ENCODE results near the gene QSOX2.

Gene QSOX2

DNA sequence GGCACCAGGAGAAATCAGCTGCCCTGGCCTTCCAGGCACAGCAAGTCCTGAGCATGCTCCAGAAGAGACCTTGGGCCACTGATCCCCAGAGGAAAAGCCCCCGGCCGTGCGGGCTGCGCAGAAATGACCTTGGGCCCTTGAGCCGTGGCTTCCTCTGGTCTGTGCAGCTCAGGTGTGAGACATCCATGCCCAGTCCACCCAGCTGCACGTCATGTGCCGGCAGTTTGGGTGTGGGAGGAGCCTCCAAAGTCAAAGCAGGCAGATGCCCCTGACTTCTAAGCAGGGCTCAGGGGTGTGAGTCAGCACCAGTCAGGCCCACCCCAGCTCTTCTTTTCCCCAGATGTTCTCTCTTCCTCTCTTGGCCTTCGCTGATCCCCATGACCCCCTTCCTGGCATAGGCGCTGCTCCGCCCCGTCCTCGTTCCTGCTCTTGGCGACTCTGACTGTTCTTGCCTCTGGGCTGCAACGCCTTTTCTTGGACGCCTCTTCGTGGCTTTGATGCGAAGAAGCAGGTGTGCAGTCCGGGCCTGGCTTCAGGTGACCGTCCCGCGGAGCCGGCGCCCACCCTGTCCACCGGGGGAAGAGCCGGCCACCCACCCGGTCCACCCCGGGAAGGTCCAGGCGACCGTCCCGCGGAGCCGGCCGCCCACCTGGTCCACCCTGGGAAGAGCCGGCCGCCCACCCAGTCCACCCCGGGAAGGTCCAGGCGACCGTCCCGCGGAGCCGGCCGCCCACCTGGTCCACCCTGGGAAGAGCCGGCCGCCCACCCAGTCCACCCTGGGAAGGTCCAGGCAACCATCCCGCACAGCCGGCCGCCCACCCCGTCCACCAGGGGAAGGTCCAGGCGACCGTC is 5.9 kb upstream of the QSOX2 start:
- H3K4me1 ChIP-seq (ENCODE audit: control insufficient read depth in 2 of 2, insufficient read depth in 2 of 2, low read length in 2 of 2), result no peaks in the 10 kb centered on the region
- peaks cover 2 to 16% of the 10 kb centered on the region in 2 donors for H3K27me3 ChIP-seq (ENCODE audit: control insufficient read depth in 2 of 2, insufficient read depth in 2 of 2, low read length in 2 of 2)
- H3K27ac ChIP-seq (ENCODE audit: low read depth in 2 of 2, low read length in 2 of 2), result no peak overlapping the region
- H3K36me3 ChIP-seq (ENCODE audit: control insufficient read depth in 2 of 2, insufficient read depth in 2 of 2, low read length in 2 of 2), result no peaks in the 10 kb centered on the region
- H3K4me3 ChIP-seq (ENCODE audit: low read length in 2 of 2), result no peak overlapping the region
- H3K9me3 ChIP-seq (ENCODE audit: control insufficient read depth in 2 of 2, low read length in 2 of 2), result no peaks in the 10 kb centered on the region
- H3K9ac ChIP-seq (ENCODE audit: low read depth in 1 of 2, low read length in 2 of 2), result no peak overlapping the region

DNA sequence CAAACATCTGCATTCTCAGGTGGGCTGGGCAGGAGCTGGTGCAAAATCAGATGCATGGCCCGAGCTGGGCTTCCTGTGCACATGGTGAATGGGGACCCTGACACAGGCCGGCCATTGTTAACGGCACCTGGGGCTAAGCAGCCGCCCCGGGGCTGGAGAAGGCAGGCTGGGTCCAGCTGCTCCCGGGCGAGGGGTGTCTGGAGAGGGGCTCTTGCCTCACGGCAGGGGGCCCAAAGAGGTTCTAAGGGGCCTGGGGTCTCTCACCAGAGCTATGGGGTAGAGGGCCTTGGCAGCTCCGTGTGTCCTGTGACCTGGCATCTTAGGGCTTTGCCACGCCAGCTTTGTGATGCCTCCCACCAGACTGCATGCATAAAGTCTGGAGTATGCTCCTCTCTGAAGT is 5.1 kb upstream of the QSOX2 start:
- H3K36me3 ChIP-seq (ENCODE audit: control insufficient read depth in 2 of 2, insufficient read depth in 2 of 2, low read length in 2 of 2), result no peaks in the 10 kb centered on the region
- peaks cover 2 to 16% of the 10 kb centered on the region in 2 donors for H3K27me3 ChIP-seq (ENCODE audit: control insufficient read depth in 2 of 2, insufficient read depth in 2 of 2, low read length in 2 of 2)
- H3K4me1 ChIP-seq (ENCODE audit: control insufficient read depth in 2 of 2, insufficient read depth in 2 of 2, low read length in 2 of 2), result no peaks in the 10 kb centered on the region
- H3K4me3 ChIP-seq (ENCODE audit: low read length in 2 of 2), result no peak overlapping the region
- no peak overlapping the region for H3K27ac ChIP-seq (ENCODE audit: low read depth in 2 of 2, low read length in 2 of 2)
- H3K9ac ChIP-seq (ENCODE audit: low read depth in 1 of 2, low read length in 2 of 2), result no peak overlapping the region
- H3K9me3 ChIP-seq (ENCODE audit: control insufficient read depth in 2 of 2, low read length in 2 of 2), result no peaks in the 10 kb centered on the region

- H3K27me3 ChIP-seq (ENCODE audit: control insufficient read depth in 2 of 2, insufficient read depth in 2 of 2, low read length in 2 of 2), result peaks cover 2 to 16% of the 10 kb centered on the region in 2 donors
- no peak overlapping the region for H3K4me3 ChIP-seq (ENCODE audit: low read length in 2 of 2)
- H3K36me3 ChIP-seq (ENCODE audit: control insufficient read depth in 2 of 2, insufficient read depth in 2 of 2, low read length in 2 of 2), result no peaks in the 10 kb centered on the region
- H3K4me1 ChIP-seq (ENCODE audit: control insufficient read depth in 2 of 2, insufficient read depth in 2 of 2, low read length in 2 of 2), result peaks cover 2 to 3% of the 10 kb centered on the region in 2 donors
- H3K27ac ChIP-seq (ENCODE audit: low read depth in 2 of 2, low read length in 2 of 2), result no peak overlapping the region
- no peaks in the 10 kb centered on the region for H3K9me3 ChIP-seq (ENCODE audit: control insufficient read depth in 2 of 2, low read length in 2 of 2)
- no peak overlapping the region for H3K9ac ChIP-seq (ENCODE audit: low read depth in 1 of 2, low read length in 2 of 2)
These were observed 4.4 kb upstream of the QSOX2 start for GRCh38 chr9:136249877-136250559.

GRCh38 chr9:136248951-136249876 is 3.6 kb upstream of the QSOX2 start:
- H3K27me3 ChIP-seq (ENCODE audit: control insufficient read depth in 2 of 2, insufficient read depth in 2 of 2, low read length in 2 of 2), result peaks cover 2 to 16% of the 10 kb centered on the region in 2 donors
- no peak overlapping the region for H3K4me3 ChIP-seq (ENCODE audit: low read length in 2 of 2)
- H3K9ac ChIP-seq (ENCODE audit: low read depth in 1 of 2, low read length in 2 of 2), result no peak overlapping the region
- no peaks in the 10 kb centered on the region for H3K36me3 ChIP-seq (ENCODE audit: control insufficient read depth in 2 of 2, insufficient read depth in 2 of 2, low read length in 2 of 2)
- peaks cover 8 to 10% of the 10 kb centered on the region in 2 donors for H3K4me1 ChIP-seq (ENCODE audit: control insufficient read depth in 2 of 2, insufficient read depth in 2 of 2, low read length in 2 of 2)
- no peaks in the 10 kb centered on the region for H3K9me3 ChIP-seq (ENCODE audit: control insufficient read depth in 2 of 2, low read length in 2 of 2)
- no peak overlapping the region for H3K27ac ChIP-seq (ENCODE audit: low read depth in 2 of 2, low read length in 2 of 2)

- Histone ChIP-seq H3K9me3 (ENCODE audit: control insufficient read depth in 2 of 2, low read length in 2 of 2) (no peaks in the 10 kb centered on the region), H3K9ac (ENCODE audit: low read depth in 1 of 2, low read length in 2 of 2) (no peak overlapping the region), H3K36me3 (ENCODE audit: control insufficient read depth in 2 of 2, insufficient read depth in 2 of 2, low read length in 2 of 2) (no peaks in the 10 kb centered on the region), H3K27ac (ENCODE audit: low read depth in 2 of 2, low read length in 2 of 2) (no peak overlapping the region), H3K27me3 (ENCODE audit: control insufficient read depth in 2 of 2, insufficient read depth in 2 of 2, low read length in 2 of 2) (peaks cover 2 to 16% of the 10 kb centered on the region in 2 donors), H3K4me3 (ENCODE audit: low read length in 2 of 2) (no peak overlapping the region), H3K4me1 (ENCODE audit: control insufficient read depth in 2 of 2, insufficient read depth in 2 of 2, low read length in 2 of 2) (peaks cover 8 to 15% of the 10 kb centered on the region in 2 donors)
These were observed 2.5 kb upstream of the QSOX2 start for GRCh38 chr9:136247947-136248637.

DNA sequence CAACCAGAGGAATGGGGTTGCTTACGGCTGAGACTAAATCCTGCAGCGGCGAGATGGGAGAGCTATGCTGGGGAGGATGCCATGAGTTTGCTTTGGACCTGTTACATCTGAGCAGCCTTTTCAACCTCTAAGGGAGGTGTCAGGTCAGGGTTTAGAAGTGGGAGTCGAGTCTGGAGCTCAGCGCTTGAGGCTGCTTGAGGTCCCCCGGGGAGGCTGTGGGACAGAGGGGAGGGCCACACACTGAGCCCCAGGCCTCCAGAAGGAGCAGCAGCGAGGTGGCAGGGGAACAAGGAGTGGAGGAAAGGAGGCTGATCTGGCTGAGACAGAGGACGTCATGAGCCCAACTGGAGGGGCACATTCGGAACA is 1.9 kb upstream of the QSOX2 start:
- Histone ChIP-seq H3K9ac (ENCODE audit: low read depth in 1 of 2, low read length in 2 of 2) (no peak overlapping the region), H3K27ac (ENCODE audit: low read depth in 2 of 2, low read length in 2 of 2) (no peak overlapping the region), H3K27me3 (ENCODE audit: control insufficient read depth in 2 of 2, insufficient read depth in 2 of 2, low read length in 2 of 2) (peaks cover 2 to 16% of the 10 kb centered on the region in 2 donors), H3K4me3 (ENCODE audit: low read length in 2 of 2) (no peak overlapping the region), H3K9me3 (ENCODE audit: control insufficient read depth in 2 of 2, low read length in 2 of 2) (no peaks in the 10 kb centered on the region), H3K36me3 (ENCODE audit: control insufficient read depth in 2 of 2, insufficient read depth in 2 of 2, low read length in 2 of 2) (no peaks in the 10 kb centered on the region), H3K4me1 (ENCODE audit: control insufficient read depth in 2 of 2, insufficient read depth in 2 of 2, low read length in 2 of 2) (peaks cover 8 to 15% of the 10 kb centered on the region in 2 donors)

DNA sequence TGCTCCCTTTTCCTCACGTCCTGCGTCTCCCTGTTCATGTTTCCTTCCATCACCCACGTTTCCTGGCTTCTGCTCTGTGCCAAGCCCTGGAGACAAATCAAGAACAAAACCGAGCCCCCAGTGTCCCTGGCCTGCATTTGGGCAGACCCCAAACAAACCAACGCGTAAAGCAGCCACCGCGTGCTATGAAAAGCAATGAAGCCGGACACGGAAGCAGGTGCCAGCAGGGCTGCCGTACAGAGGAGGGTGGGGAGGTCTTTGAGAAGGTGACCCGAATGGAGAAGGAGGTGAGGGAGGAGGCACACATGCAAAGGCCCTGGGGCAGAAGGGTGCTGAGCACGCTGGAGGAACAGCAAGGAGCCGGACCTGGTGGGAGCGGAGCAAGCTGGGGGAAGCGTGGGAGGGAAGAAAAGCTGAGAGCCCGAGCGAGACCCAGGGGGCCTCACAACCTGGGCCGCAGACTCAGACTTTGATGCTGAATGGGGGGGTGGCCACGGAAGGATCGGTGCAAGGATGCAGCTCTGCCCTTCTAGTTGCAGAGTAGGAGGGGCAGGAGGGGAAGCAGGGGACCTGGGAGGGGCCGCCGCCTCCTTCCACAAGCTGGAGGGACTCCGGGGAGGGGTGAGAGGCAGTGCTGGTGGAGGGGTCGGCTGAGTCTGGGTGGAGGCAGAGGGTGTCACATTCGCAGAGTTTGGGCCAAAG is 1.4 kb upstream of the QSOX2 start:
- no peaks in the 10 kb centered on the region for H3K9me3 ChIP-seq (ENCODE audit: control insufficient read depth in 2 of 2, low read length in 2 of 2)
- peaks cover 2 to 16% of the 10 kb centered on the region in 2 donors for H3K27me3 ChIP-seq (ENCODE audit: control insufficient read depth in 2 of 2, insufficient read depth in 2 of 2, low read length in 2 of 2)
- peaks cover 8 to 15% of the 10 kb centered on the region in 2 donors for H3K4me1 ChIP-seq (ENCODE audit: control insufficient read depth in 2 of 2, insufficient read depth in 2 of 2, low read length in 2 of 2)
- H3K27ac ChIP-seq (ENCODE audit: low read depth in 2 of 2, low read length in 2 of 2), result no peak overlapping the region
- no peak overlapping the region for H3K4me3 ChIP-seq (ENCODE audit: low read length in 2 of 2)
- H3K9ac ChIP-seq (ENCODE audit: low read depth in 1 of 2, low read length in 2 of 2), result no peak overlapping the region
- no peaks in the 10 kb centered on the region for H3K36me3 ChIP-seq (ENCODE audit: control insufficient read depth in 2 of 2, insufficient read depth in 2 of 2, low read length in 2 of 2)

GRCh38 chr9:136244969-136245218 is 718 bp downstream of the QSOX2 start:
- Histone ChIP-seq H3K9me3 (ENCODE audit: control insufficient read depth in 2 of 2, low read length in 2 of 2) (no peaks in the 10 kb centered on the region), H3K27me3 (ENCODE audit: control insufficient read depth in 2 of 2, insufficient read depth in 2 of 2, low read length in 2 of 2) (peaks cover 2 to 10% of the 10 kb centered on the region in 2 donors), H3K27ac (ENCODE audit: low read depth in 2 of 2, low read length in 2 of 2) (peak overlapping the region in 1 of 2 donors; percentile 58), H3K9ac (ENCODE audit: low read depth in 1 of 2, low read length in 2 of 2) (peak overlapping the region; percentile 41 to 72), H3K4me1 (ENCODE audit: control insufficient read depth in 2 of 2, insufficient read depth in 2 of 2, low read length in 2 of 2) (peaks cover 13 to 15% of the 10 kb centered on the region in 2 donors), H3K36me3 (ENCODE audit: control insufficient read depth in 2 of 2, insufficient read depth in 2 of 2, low read length in 2 of 2) (no peaks in the 10 kb centered on the region), H3K4me3 (ENCODE audit: low read length in 2 of 2) (peak overlapping the region; percentile 73 to 82)

All from mucosa of rectum (tissue), 2 donors.